Right lobe of liver (tissue), 4 donors: Measurements from ENCODE around the gene DNMT3A.

ENCODE experiments used
- POLR2A ChIP-seq: fragments of 450-650 bp; IDR thresholded peaks from one replicate; pipeline ENCODE4 v1.6.1; 2017; ENCODE audit warnings: antibody characterized with exemption, mild to moderate bottlenecking
- TF ChIP-seq, protein P1 (sequence below), 4 donors: fragments of 200-600 bp in 3 of 4; fragments of 450-650 bp in 1 of 4; IDR thresholded peaks; one replicate each; pipeline versions ENCODE4 v1.5.1 to v1.8.0; 2016 to 2022; ENCODE audit warnings: antibody characterized with exemption in 4 of 4, mild to moderate bottlenecking in 2 of 4
- donor health status: DM: no; HTN: no; CAD: no.
- donor health status: DM: no; HTN: no; CAD: no.
- donor health status: DM: no; HTN: yes; CAD: no.

DNA sequence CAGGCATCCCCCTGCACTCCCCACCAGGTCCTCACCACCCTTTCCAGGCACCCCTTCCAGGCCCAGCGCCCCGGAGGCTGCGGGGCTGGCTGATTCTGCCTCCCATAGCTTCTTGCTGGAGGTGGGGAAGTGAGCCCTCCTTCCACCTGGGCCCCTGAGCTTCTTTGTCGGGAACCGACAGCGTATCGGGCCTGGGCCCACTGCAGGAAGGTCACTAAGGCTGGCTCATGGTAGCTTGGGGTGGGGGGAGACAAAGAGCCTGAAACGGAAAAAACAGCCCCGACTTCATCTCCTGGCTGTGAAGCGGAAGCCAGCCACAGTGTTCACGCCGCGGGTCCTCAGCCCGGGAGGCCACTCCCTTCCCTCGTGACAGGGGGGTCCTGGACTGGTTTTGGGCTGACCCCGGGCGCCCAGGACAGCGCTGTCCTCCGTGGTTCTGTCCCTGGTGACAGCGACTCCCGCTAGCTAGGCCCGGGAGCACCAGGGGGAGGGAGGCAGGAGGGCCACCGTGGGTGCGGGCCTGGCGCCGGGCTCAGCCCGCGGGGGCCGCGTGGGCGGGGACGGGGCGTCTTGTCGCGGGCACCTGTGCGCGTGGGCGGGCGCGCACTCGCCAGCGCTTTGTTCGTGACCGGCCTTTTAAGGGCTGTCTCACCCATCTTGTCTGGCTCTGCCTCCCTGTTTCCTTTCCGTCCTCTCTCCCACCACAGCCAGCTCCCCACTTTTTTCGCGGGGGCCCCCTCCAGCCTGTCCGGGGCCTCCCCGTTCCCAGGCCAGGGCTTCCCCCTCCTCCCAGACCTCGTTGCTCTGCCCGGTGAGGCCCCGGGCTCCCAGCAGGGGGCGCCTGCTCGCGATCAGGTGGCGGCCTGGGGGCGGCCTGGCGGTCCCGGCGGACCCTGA lies 64.9 kb downstream of the DNMT3A start:
- TF ChIP-seq, protein P1, sequence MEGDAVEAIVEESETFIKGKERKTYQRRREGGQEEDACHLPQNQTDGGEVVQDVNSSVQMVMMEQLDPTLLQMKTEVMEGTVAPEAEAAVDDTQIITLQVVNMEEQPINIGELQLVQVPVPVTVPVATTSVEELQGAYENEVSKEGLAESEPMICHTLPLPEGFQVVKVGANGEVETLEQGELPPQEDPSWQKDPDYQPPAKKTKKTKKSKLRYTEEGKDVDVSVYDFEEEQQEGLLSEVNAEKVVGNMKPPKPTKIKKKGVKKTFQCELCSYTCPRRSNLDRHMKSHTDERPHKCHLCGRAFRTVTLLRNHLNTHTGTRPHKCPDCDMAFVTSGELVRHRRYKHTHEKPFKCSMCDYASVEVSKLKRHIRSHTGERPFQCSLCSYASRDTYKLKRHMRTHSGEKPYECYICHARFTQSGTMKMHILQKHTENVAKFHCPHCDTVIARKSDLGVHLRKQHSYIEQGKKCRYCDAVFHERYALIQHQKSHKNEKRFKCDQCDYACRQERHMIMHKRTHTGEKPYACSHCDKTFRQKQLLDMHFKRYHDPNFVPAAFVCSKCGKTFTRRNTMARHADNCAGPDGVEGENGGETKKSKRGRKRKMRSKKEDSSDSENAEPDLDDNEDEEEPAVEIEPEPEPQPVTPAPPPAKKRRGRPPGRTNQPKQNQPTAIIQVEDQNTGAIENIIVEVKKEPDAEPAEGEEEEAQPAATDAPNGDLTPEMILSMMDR (IDR thresholded peaks at IDR 0.05), result peak; percentile 39 to 58 (median 46)
- no peak for TF ChIP-seq POLR2A
